GM12875 (cell line): ENCODE results near the gene TPST1.

Source experiments
- H3K4me3 ChIP-seq: one replicate; pipeline ENCODE4 v1.5.1; 2011; ENCODE audit warnings: low read depth, low read length, control low read depth
- TF ChIP-seq, protein P1 (sequence below): IDR thresholded peaks from 2 replicates; pipeline ENCODE4 v1.5.1; 2011; ENCODE audit warnings: low read depth, mild to moderate bottlenecking, control low read depth, inconsistent platforms, low read length, moderate library complexity, borderline replicate concordance; ENCODE audit not compliant: insufficient read depth

The TPST1 gene

DNA sequence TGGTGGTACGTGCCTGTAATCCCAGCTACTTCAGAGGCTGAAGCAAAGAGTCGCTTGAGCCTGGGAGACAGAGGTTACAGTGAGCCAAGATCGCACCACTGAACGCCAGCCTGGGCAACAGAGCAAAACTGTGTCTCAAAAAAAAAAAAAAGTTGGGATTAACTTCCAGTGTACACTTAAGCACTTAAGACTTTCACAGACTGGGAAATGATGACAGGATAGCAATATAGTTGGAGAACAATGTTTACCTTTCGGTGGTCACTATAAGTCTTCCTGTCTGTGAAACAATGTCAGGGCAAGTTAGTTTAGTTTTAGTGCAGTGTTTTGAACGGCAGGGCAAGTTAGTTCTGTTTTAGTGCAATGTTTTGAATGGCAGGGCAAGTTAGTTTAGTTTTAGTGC, 130.2 kb downstream of the TPST1 start:
- TF ChIP-seq, protein P1, sequence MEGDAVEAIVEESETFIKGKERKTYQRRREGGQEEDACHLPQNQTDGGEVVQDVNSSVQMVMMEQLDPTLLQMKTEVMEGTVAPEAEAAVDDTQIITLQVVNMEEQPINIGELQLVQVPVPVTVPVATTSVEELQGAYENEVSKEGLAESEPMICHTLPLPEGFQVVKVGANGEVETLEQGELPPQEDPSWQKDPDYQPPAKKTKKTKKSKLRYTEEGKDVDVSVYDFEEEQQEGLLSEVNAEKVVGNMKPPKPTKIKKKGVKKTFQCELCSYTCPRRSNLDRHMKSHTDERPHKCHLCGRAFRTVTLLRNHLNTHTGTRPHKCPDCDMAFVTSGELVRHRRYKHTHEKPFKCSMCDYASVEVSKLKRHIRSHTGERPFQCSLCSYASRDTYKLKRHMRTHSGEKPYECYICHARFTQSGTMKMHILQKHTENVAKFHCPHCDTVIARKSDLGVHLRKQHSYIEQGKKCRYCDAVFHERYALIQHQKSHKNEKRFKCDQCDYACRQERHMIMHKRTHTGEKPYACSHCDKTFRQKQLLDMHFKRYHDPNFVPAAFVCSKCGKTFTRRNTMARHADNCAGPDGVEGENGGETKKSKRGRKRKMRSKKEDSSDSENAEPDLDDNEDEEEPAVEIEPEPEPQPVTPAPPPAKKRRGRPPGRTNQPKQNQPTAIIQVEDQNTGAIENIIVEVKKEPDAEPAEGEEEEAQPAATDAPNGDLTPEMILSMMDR: no peak
- no peak overlapping the region for H3K4me3 ChIP-seq

DNA sequence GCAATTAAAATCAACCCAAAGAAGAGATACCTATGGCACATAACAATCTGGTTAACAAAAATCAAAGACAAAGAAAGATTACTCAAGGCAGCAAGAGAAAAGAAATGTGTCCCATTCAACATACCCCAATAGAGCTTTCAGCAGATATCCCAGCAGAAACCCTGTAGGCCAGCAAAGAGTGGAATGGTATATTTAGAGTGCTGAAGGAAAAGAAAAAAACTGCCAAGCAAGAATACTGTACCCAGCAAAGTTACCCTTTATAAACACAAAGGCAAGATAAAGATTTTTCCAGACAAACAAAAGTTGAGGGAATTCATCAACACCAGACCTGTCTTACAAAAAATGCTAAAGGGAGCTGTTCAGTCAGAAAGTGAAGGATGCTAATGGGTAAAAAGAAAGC, 131.6 kb downstream of the TPST1 start:
- TF ChIP-seq, protein P1: no peak
- no peak overlapping the region for H3K4me3 ChIP-seq

DNA sequence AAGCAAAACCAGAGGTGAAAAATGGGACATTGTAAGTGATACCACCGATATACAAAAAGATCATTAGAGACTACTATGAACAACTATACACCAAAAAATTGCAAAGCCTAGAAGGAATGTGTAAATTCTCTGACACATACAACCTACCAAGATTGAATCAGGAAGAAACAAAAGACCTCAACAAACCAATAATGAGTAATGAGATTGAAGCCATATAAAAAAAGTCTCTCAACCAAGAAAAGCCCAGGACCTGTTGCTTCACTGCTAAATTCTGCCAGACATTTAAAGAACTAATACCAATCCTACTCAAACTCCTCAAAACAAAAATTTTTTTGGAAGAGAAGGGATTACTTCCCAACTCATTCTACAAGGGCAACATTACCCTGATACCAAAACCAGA, 134.0 kb downstream of the TPST1 start:
- TF ChIP-seq, protein P1: no peak

DNA sequence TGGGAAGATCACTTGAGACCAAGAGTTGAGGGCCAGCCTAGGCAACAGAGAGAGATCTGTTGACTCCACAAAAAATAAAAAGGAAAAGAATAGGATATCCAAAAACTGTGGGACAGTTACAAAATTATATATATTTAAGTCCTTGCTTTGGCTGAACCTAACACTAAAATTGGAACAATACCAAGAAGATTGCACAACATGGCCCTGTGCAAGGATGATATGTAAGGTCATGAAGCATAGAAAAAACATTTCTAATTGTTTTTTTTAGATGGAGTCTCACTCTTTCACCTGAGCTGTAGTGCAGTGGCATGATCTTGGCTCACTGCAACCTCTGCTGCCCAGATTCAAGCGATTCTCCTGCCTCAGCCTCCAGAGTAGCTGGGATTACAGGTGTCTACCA, 139.0 kb downstream of the TPST1 start:
- TF ChIP-seq, protein P1: no peak
- H3K4me3 ChIP-seq: no peak overlapping the region

More for the DNA sequence above, 134.0 kb downstream of the TPST1 start:
- H3K4me3 ChIP-seq: no peak overlapping the region

DNA sequence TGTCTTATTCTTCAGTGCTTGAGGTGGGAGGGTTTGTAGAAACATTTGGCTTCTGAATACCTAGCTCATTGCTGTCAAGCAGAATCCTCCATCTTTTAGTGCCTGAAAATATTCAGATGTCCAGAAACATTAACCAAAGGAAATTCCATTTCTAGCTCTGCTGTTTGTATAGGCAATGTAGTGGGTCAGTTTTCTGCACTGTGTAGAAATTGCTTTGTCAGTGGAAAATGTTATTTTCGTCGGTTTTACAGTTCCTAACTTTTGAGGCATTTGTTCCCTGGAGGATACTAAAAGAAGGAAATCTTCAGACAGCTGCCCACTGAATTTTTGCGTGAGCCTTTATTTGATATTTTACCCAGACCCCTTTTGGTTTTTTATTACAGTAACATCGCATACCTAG, 143.4 kb downstream of the TPST1 start:
- TF ChIP-seq, protein P1: no peak
- no peak overlapping the region for H3K4me3 ChIP-seq

DNA sequence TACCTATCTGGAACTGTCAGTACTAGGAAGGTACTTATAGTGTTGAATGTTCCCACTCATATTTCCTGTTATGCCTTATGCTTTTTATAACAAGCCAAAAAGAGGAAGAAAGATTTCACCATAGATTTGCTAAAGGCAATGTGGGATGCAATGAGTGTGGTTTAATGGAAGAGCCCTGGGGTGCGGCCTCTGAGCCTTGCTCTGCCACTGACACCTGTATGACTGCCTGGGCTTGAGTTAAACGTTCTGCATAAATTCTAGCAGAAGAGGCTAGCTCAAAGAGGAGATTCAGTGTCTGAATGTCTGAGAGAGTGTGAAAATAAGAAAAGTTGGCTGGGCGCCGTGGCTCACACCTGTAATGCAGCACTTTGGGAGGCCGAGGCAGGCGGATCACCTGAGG, 143.8 kb downstream of the TPST1 start:
- no peak overlapping the region for H3K4me3 ChIP-seq
- TF ChIP-seq, protein P1: no peak

DNA sequence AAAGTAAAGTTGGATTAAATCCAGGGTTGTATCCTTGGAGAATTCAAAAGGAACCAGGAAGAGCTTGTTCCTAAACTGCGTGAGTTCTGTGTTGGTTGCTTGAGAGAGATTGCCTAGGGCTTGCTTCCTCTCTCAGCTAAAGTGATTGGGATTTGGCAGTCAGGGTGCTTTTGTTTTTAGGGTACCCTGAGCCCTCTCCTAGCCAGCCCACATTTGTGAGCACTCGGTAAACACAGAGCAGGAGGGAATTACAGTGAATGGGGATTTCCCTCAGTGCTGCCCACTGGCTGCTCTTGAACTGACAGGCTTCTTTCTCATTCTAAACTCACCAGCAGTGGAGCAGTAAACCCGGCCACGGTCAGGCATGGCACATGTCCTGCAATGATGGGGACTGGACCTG, 146.9 kb downstream of the TPST1 start:
- TF ChIP-seq, protein P1: no peak

More for the DNA sequence above, 146.9 kb downstream of the TPST1 start:
- H3K4me3 ChIP-seq: no peak overlapping the region
